HepG2 (cell line): Measurements from ENCODE around the gene SLCO2A1. TPM values are rescaled to one million over a fixed set of nuclear protein-coding genes. Genes with fewer than 3 reads are reported as not detected.

ENCODE experiments used
- ATAC-seq: fragments of 200-7000 bp; cut with Tn5 transposase; 3 replicates; pipeline ENCODE4 v1.9.1; 2020; ENCODE audit warnings: mild to moderate bottlenecking, moderate library complexity
- BruUV-seq: library from RNA; stranded (reverse); fragments of 400-500 nt; replicated peaks from 2 replicates; lab custom pipeline; 2021; lab: Mats Ljungman, UMichigan
- CTCF ChIA-PET: fragments of 300-600 bp; formaldehyde crosslinking; extraction: SDS; loops from one replicate; lab custom pipeline; 2021; ENCODE audit warnings: low total read pairs, inconsistent platforms, low intra/inter-chr PET ratio; lab: Yijun Ruan, JAX
- POLR2A ChIA-PET: fragments of 350-600 bp; sonication (Branson Sonifier 250); formaldehyde crosslinking; loops from one replicate; lab custom pipeline; 2020; ENCODE audit warnings: antibody characterized with exemption, inconsistent platforms; lab: Yijun Ruan, JAX
- DNase-seq: peaks from one replicate; pipeline ENCODE4 v3.0.0-alpha.2; 2015; ENCODE audit warnings: low spot score
- FAIRE-seq: peaks from 3 replicates; lab custom pipeline; 2011; peaks lifted over from hg19 to GRCh38; lab: Jason Lieb, UNC
- H2AFZ ChIP-seq: one replicate; pipeline ENCODE4 v1.6.1; 2011; ENCODE audit warnings: low read length, inconsistent platforms
- H3K27ac ChIP-seq: fragments of 300-600 bp; 3 replicates; pipeline ENCODE4 v1.8.0; 2011; ENCODE audit warnings: mixed run types, mild to moderate bottlenecking, mixed read lengths, low read length, inconsistent platforms; ENCODE audit not compliant: insufficient read depth; ENCODE audit errors: extremely low read length
- H3K27me3 ChIP-seq, 2 experiments: fragments of 200-600 bp in 1 of 2; 2 replicates in 1 of 2; 3 replicates in 1 of 2; pipeline versions ENCODE4 v1.6.0 to v1.8.0; 2011; ENCODE audit warnings: low read length in 2 of 2, mild to moderate bottlenecking in 2 of 2, moderate library complexity in 2 of 2, inconsistent platforms in 1 of 2; ENCODE audit not compliant: insufficient read depth in 2 of 2, control insufficient read depth in 1 of 2
- H3K36me3 ChIP-seq, 2 experiments: fragments of 200-600 bp in 1 of 2; replicated peaks in 1 of 2; 2 replicates in 1 of 2; 3 replicates in 1 of 2; pipeline versions ENCODE4 v1.5.1 to v1.8.0; 2011; ENCODE audit warnings: low read length in 2 of 2, inconsistent platforms in 1 of 2; ENCODE audit not compliant: insufficient read depth in 2 of 2, control insufficient read depth in 1 of 2
- H3K4me1 ChIP-seq: 2 replicates; pipeline ENCODE4 v1.5.1; 2012; ENCODE audit warnings: low read length, inconsistent platforms; ENCODE audit not compliant: insufficient read depth
- H3K4me2 ChIP-seq: 2 replicates; pipeline ENCODE4 v1.6.0; 2011; ENCODE audit warnings: low read depth, low read length, inconsistent platforms
- H3K4me3 ChIP-seq, 3 experiments: fragments of 200-600 bp in 1 of 3; sonication (generic), shearing (Covaris generic) in 1 of 3; replicated peaks in 1 of 3; 2 replicates each; pipeline ENCODE4 v1.5.1; 2011 to 2016; ENCODE audit warnings: low read length in 3 of 3, inconsistent platforms in 2 of 3, low read depth in 2 of 3, mild to moderate bottlenecking in 2 of 3, control low read depth in 1 of 3, mixed read lengths in 1 of 3; ENCODE audit not compliant: insufficient read depth in 1 of 3
- H3K79me2 ChIP-seq: one replicate; pipeline ENCODE4 v1.6.1; 2011; ENCODE audit warnings: low read length, inconsistent platforms; ENCODE audit not compliant: insufficient read depth
- H3K9ac ChIP-seq: 2 replicates; pipeline ENCODE4 v1.6.0; 2011; ENCODE audit warnings: mild to moderate bottlenecking, low read depth, low read length, inconsistent platforms; ENCODE audit not compliant: insufficient read depth
- H3K9me3 ChIP-seq: 2 replicates; pipeline ENCODE4 v1.5.1; 2012; ENCODE audit warnings: mild to moderate bottlenecking, low read length
- H4K20me1 ChIP-seq: 2 replicates; pipeline ENCODE4 v1.6.0; 2011; ENCODE audit warnings: inconsistent platforms, mild to moderate bottlenecking, low read length, moderate library complexity; ENCODE audit not compliant: insufficient read depth
- BCL3 ChIP-seq: sonication (generic); formaldehyde crosslinking; IDR thresholded peaks from 2 replicates; pipeline ENCODE4 v1.5.1; 2020; ENCODE audit warnings: mild to moderate bottlenecking, missing genetic modification reagents, moderate library complexity
- CBFB ChIP-seq: sonication (generic); formaldehyde crosslinking; IDR thresholded peaks from 2 replicates; pipeline ENCODE4 v1.4.0; 2020; ENCODE audit warnings: missing genetic modification reagents
- GLI4 ChIP-seq: sonication (generic); formaldehyde crosslinking; IDR thresholded peaks from 2 replicates; pipeline ENCODE4 v1.5.1; 2020; ENCODE audit warnings: missing genetic modification reagents, mild to moderate bottlenecking, moderate library complexity, borderline replicate concordance
- KAT7 ChIP-seq: IDR thresholded peaks from 2 replicates; pipeline ENCODE4 v1.6.1; 2018; ENCODE audit warnings: borderline replicate concordance, missing compliant biosample characterization
- LBX2 ChIP-seq: sonication (generic); formaldehyde crosslinking; IDR thresholded peaks from 2 replicates; pipeline ENCODE4 v1.5.0; 2020; ENCODE audit warnings: missing genetic modification reagents, mild to moderate bottlenecking, borderline replicate concordance
- NFE2 ChIP-seq: sonication (generic); formaldehyde crosslinking; IDR thresholded peaks from 2 replicates; pipeline ENCODE4 v1.4.0; 2020; ENCODE audit warnings: missing genetic modification reagents
- POLR2A ChIP-seq, 2 experiments: IDR thresholded peaks; 2 replicates each; pipeline ENCODE4 v1.6.1; 2011; ENCODE audit warnings: low read depth in 2 of 2, low read length in 2 of 2, mild to moderate bottlenecking in 1 of 2, moderate library complexity in 1 of 2; ENCODE audit not compliant: insufficient read depth in 1 of 2
- SIN3B ChIP-seq: fragments of 150-350 bp; IDR thresholded peaks from 2 replicates; pipeline ENCODE4 v1.6.1; 2014; ENCODE audit warnings: low read length
- SNAPC5 ChIP-seq: sonication (generic); formaldehyde crosslinking; IDR thresholded peaks from 2 replicates; pipeline ENCODE4 v1.8.1; 2023; ENCODE audit warnings: mild to moderate bottlenecking, missing genetic modification reagents, borderline replicate concordance
- ZBTB34 ChIP-seq: sonication (generic); formaldehyde crosslinking; IDR thresholded peaks from 2 replicates; pipeline ENCODE4 v1.8.0; 2022; ENCODE audit warnings: mild to moderate bottlenecking, missing genetic modification reagents
- ZFP41 ChIP-seq: sonication (generic); formaldehyde crosslinking; IDR thresholded peaks from 2 replicates; pipeline ENCODE4 v1.4.0; 2020; ENCODE audit warnings: mild to moderate bottlenecking, missing genetic modification reagents, borderline replicate concordance
- ZFX ChIP-seq: sonication (generic); formaldehyde crosslinking; IDR thresholded peaks from 2 replicates; pipeline ENCODE4 v1.4.0; 2020; ENCODE audit warnings: mild to moderate bottlenecking, low read depth, missing genetic modification reagents, moderate library complexity
- ZNF530 ChIP-seq: sonication (generic); formaldehyde crosslinking; IDR thresholded peaks from 2 replicates; pipeline ENCODE4 v1.5.0; 2020; ENCODE audit warnings: low read depth, mild to moderate bottlenecking, missing genetic modification reagents
- ZNF570 ChIP-seq: sonication (generic); formaldehyde crosslinking; IDR thresholded peaks from 2 replicates; pipeline ENCODE4 v1.4.0; 2020; ENCODE audit warnings: mild to moderate bottlenecking, missing genetic modification reagents, borderline replicate concordance
- ZNF773 ChIP-seq: sonication (generic); formaldehyde crosslinking; IDR thresholded peaks from 2 replicates; pipeline ENCODE4 v1.4.0; 2020; ENCODE audit warnings: missing genetic modification reagents, borderline replicate concordance
- ZSCAN12 ChIP-seq: sonication (generic); formaldehyde crosslinking; IDR thresholded peaks from 2 replicates; pipeline ENCODE4 v1.9.0; 2021; ENCODE audit warnings: mild to moderate bottlenecking, missing genetic modification reagents
- WGBS: methylation state at CpG from one replicate; pipeline ENCODE4 v1.1.6; 2017; ENCODE audit warnings: low lambda C conversion rate; 5-methylcytosine and 5-hydroxymethylcytosine counted together
- in situ Hi-C: cut with HindIII; loops from 2 replicates; pipeline ENCODE4 v1.10.0; 2017; ENCODE audit warnings: low pct_unique_long_range_greater_than_20kb; ENCODE audit not compliant: extremely low pct_ligation_motif_present
- intact Hi-C: fragments of 100-400 bp; cut with micrococcal nuclease; formaldehyde crosslinking; loops from one replicate; pipeline ENCODE4 v1.10.0; 2022; ENCODE audit not compliant: unreplicated experiment
- polyA plus RNA-seq, 8 experiments: library from polyadenylated mRNA; depleted of rRNA in 3 of 8; stranded (reverse) in 7 of 8; unstranded in 1 of 8; fragments of >200 nt; fragmentation: Illumina TruSeq in 4 of 8; extraction: Trizol in 4 of 8; gene quantifications; 2 replicates each; pipeline versions ENCODE4 v1.2.1 to v1.2.3, GENCODE V29; 2011 to 2016; ENCODE audit warnings: low read depth in 4 of 8, missing spikeins in 1 of 8, mixed read lengths in 1 of 8; ENCODE audit not compliant: insufficient read depth in 1 of 8
- total RNA-seq, 5 experiments: library from RNA; depleted of rRNA; stranded (reverse); fragments of >200 nt; fragmentation: Illumina TruSeq; extraction: Trizol; gene quantifications; 2 replicates each; pipeline ENCODE4 v1.2.3, GENCODE V29; 2016; ENCODE audit warnings: low read depth in 1 of 5
- TF ChIP-seq, protein P1 (sequence below): sonication (generic); formaldehyde crosslinking; IDR thresholded peaks from 2 replicates; pipeline ENCODE4 v1.5.0; 2020; ENCODE audit warnings: missing genetic modification reagents
- TF ChIP-seq, protein P2 (sequence below): sonication (generic); formaldehyde crosslinking; IDR thresholded peaks from 2 replicates; pipeline ENCODE4 v1.5.0; 2020; ENCODE audit warnings: missing genetic modification reagents

The SLCO2A1 gene
- total and polyA plus RNA-seq, 2 of the 13 experiments (the other 11 are each of a cell fraction or from before 2014, with no cell fraction given), result 0.04 TPM; not detected in 1

GRCh38 chr3:133925960-133926735 lies 103.6 kb downstream of the SLCO2A1 start (continued):
- no peak for TF ChIP-seq ZBTB34 (CRISPR knock-in tag)
- TF ChIP-seq ZFX, result no peak
- no peak for TF ChIP-seq ZSCAN12 (CRISPR knock-in tag)
- TF ChIP-seq ZNF570 (CRISPR knock-in tag), result no peak
- no peak for TF ChIP-seq ZNF530 (CRISPR knock-in tag)
- TF ChIP-seq POLR2A (IDR thresholded peaks at IDR 0.05; ENCODE audit: insufficient read depth in 1 of 2, low read depth in 2 of 2, low read length in 2 of 2), result no peak
- TF ChIP-seq SIN3B, result no peak
- TF ChIP-seq LBX2 (CRISPR knock-in tag), result no peak
- TF ChIP-seq CBFB (CRISPR knock-in tag), result no peak
- no peak for TF ChIP-seq NFE2

GRCh38 chr3:133924041-133924440 lies 105.7 kb downstream of the SLCO2A1 start:
- H3K9me3 ChIP-seq, result no peaks in the 10 kb centered on the region
- H3K9ac ChIP-seq, result no peak overlapping the region
- in situ Hi-C loops (no loop called here), intact Hi-C loops (no loop called here)
- no peak overlapping the region for H2AFZ ChIP-seq
- FAIRE-seq, result no peak
- no peak for DNase-seq
- no peak overlapping the region for H3K27ac ChIP-seq
- CTCF ChIA-PET, result no interaction called here
- BruUV-seq, result no TSS peak
- H3K79me2 ChIP-seq, result no peaks in the 10 kb centered on the region
- H3K27me3 ChIP-seq, result peaks cover 1 to 35% of the 10 kb centered on the region in 2 experiments; a peak in 3 of 5 replicates
- no peaks in the 10 kb centered on the region for H4K20me1 ChIP-seq
- H3K4me2 ChIP-seq, result no peak overlapping the region
- H3K36me3 ChIP-seq, result no peaks in the 10 kb centered on the region
- no peak for ATAC-seq
- POLR2A ChIA-PET, result no interaction called here
- H3K4me3 ChIP-seq, result no peak overlapping the region
- H3K4me1 ChIP-seq, result peaks cover 11% of the 10 kb centered on the region
- 20% methylated on average over 4 of the region's 4 CpGs for WGBS
- TF ChIP-seq, protein P1, sequence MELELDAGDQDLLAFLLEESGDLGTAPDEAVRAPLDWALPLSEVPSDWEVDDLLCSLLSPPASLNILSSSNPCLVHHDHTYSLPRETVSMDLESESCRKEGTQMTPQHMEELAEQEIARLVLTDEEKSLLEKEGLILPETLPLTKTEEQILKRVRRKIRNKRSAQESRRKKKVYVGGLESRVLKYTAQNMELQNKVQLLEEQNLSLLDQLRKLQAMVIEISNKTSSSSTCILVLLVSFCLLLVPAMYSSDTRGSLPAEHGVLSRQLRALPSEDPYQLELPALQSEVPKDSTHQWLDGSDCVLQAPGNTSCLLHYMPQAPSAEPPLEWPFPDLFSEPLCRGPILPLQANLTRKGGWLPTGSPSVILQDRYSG (CRISPR knock-in tag), result no peak
- TF ChIP-seq BCL3 (CRISPR knock-in tag) (no peak), KAT7 (CRISPR knock-in tag) (no peak), SNAPC5 (no peak), ZFP41 (CRISPR knock-in tag) (no peak), ZNF773 (CRISPR knock-in tag) (no peak), GLI4 (CRISPR knock-in tag) (no peak)
- TF ChIP-seq, protein P2, sequence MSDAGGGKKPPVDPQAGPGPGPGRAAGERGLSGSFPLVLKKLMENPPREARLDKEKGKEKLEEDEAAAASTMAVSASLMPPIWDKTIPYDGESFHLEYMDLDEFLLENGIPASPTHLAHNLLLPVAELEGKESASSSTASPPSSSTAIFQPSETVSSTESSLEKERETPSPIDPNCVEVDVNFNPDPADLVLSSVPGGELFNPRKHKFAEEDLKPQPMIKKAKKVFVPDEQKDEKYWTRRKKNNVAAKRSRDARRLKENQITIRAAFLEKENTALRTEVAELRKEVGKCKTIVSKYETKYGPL (CRISPR knock-in tag), result no peak
